Measurements from ENCODE around the gene ESPNL.

DNA sequence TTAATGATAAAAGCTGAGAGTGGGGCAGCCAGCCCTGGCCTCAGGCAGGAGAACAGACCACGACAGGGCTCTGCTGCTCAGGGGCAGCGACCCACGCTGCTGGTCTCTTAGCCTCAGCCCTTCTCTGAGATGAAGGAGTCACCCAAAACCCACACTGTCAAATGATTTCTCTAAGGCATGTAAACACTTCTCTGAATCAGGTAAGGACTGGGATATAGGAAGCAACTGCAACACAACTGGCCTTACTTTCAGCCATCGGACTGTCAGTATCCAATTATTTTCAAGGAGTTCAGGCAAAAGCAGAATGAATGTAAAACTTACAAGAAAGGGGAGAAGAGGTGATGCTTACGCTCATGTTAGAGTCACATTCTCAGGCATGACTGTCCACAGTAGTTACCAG is 80.4 kb downstream of the ESPNL start:
- TF ChIP-seq REST (IDR thresholded peaks at IDR 0.05; ENCODE audit: borderline replicate concordance) (no peak), REST (CRISPR knock-in tag; IDR thresholded peaks at IDR 0.05; ENCODE audit: low read depth) (no peak), CBX8 (IDR thresholded peaks at IDR 0.05; ENCODE audit: borderline replicate concordance, extremely low read depth, low read depth, low read length, poor library complexity, severe bottlenecking) (no peak), TSC22D4 (tag; IDR thresholded peaks at IDR 0.05) (no peak), RAD21 (CRISPR knock-in tag; conservative IDR thresholded peaks at IDR 0.05 in 1 of 2, IDR thresholded peaks at IDR 0.05 in 1 of 2) (no peak), YY1 (IDR thresholded peaks at IDR 0.05; ENCODE audit: borderline replicate concordance in 1 of 3, control insufficient read depth in 1 of 3, extremely low read depth in 1 of 3, insufficient read depth in 3 of 3, insufficient read length in 1 of 3, insufficient replicate concordance in 2 of 3, low read depth in 1 of 3, low read length in 2 of 3) (no peak), ZNF274 (IDR thresholded peaks at IDR 0.05; ENCODE audit: borderline replicate concordance, low read depth, low read length) (no peak), SP1 (CRISPR knock-in tag; IDR thresholded peaks at IDR 0.05) (no peak), EGR1 (conservative IDR thresholded peaks at IDR 0.05) (no peak), CHD2 (IDR thresholded peaks at IDR 0.05; ENCODE audit: low read depth, low read length) (no peak), POLR2AphosphoS5 (IDR thresholded peaks at IDR 0.05; ENCODE audit: control insufficient read depth, insufficient read depth, low read depth, low read length) (no peak), SMAD3 (CRISPR knock-in tag; conservative IDR thresholded peaks at IDR 0.05) (no peak), ZNF263 (CRISPR knock-in tag; IDR thresholded peaks at IDR 0.05; ENCODE audit: borderline replicate concordance) (no peak), TBP (optimal IDR thresholded peaks at IDR 0.05; ENCODE audit: low read depth, low read length) (no peak)
- TF ChIP-seq, protein P1, sequence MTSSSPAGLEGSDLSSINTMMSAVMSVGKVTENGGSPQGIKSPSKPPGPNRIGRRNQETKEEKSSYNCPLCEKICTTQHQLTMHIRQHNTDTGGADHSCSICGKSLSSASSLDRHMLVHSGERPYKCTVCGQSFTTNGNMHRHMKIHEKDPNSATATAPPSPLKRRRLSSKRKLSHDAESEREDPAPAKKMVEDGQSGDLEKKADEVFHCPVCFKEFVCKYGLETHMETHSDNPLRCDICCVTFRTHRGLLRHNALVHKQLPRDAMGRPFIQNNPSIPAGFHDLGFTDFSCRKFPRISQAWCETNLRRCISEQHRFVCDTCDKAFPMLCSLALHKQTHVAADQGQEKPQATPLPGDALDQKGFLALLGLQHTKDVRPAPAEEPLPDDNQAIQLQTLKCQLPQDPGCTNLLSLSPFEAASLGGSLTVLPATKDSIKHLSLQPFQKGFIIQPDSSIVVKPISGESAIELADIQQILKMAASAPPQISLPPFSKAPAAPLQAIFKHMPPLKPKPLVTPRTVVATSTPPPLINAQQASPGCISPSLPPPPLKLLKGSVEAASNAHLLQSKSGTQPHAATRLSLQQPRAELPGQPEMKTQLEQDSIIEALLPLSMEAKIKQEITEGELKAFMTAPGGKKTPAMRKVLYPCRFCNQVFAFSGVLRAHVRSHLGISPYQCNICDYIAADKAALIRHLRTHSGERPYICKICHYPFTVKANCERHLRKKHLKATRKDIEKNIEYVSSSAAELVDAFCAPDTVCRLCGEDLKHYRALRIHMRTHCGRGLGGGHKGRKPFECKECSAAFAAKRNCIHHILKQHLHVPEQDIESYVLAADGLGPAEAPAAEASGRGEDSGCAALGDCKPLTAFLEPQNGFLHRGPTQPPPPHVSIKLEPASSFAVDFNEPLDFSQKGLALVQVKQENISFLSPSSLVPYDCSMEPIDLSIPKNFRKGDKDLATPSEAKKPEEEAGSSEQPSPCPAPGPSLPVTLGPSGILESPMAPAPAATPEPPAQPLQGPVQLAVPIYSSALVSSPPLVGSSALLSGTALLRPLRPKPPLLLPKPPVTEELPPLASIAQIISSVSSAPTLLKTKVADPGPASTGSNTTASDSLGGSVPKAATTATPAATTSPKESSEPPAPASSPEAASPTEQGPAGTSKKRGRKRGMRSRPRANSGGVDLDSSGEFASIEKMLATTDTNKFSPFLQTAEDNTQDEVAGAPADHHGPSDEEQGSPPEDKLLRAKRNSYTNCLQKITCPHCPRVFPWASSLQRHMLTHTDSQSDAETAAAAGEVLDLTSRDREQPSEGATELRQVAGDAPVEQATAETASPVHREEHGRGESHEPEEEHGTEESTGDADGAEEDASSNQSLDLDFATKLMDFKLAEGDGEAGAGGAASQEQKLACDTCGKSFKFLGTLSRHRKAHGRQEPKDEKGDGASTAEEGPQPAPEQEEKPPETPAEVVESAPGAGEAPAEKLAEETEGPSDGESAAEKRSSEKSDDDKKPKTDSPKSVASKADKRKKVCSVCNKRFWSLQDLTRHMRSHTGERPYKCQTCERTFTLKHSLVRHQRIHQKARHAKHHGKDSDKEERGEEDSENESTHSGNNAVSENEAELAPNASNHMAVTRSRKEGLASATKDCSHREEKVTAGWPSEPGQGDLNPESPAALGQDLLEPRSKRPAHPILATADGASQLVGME (CRISPR knock-in tag; IDR thresholded peaks at IDR 0.05), result no peak
